ENCODE measurements around the gene ARID3B.
"Not testable (repeated sequence)": the region's sequence is repeated elsewhere in the genome, so short reads cannot be mapped to it uniquely, and the experiment has no call there.

Gene ARID3B

GRCh38 chr15:74568594-74568993, 27.6 kb downstream of the ARID3B start:
- no peak for DNase-seq
- no peak for ATAC-seq

- DNase-seq: no peak
- no peak for ATAC-seq
Measured at GRCh38 chr15:74569731-74570070, 28.7 kb downstream of the ARID3B start.

GRCh38 chr15:74571191-74571590, 30.2 kb downstream of the ARID3B start:
- no peak for DNase-seq
- no peak for ATAC-seq

- DNase-seq: no peak
- peak; percentile 63 for ATAC-seq
Measured at GRCh38 chr15:74573987-74574386, 33.0 kb downstream of the ARID3B start.

GRCh38 chr15:74578496-74578994, 37.5 kb downstream of the ARID3B start:
- ATAC-seq (no peak), DNase-seq (no peak)

- no peak for DNase-seq
- no peak for ATAC-seq
Measured at GRCh38 chr15:74579001-74579400, 38.0 kb downstream of the ARID3B start.

- ATAC-seq: peak; percentile 36
- DNase-seq: no peak
Measured at GRCh38 chr15:74580538-74581350, 39.7 kb downstream of the ARID3B start.

- DNase-seq: no peak
- ATAC-seq: no peak
Measured at GRCh38 chr15:74584204-74584603, 43.2 kb downstream of the ARID3B start.

GRCh38 chr15:74584779-74585178, 43.8 kb downstream of the ARID3B start:
- ATAC-seq (no peak), DNase-seq (no peak)

- ATAC-seq (no peak), DNase-seq (no peak)
Measured at GRCh38 chr15:74585191-74585590, 44.2 kb downstream of the ARID3B start.

- DNase-seq: no peak
- ATAC-seq: no peak
Measured at GRCh38 chr15:74585857-74586256, 44.8 kb downstream of the ARID3B start.

GRCh38 chr15:74589826-74590225, 48.8 kb downstream of the ARID3B start:
- no peak for ATAC-seq
- DNase-seq: no peak

- no peak for ATAC-seq
Measured at GRCh38 chr15:74592222-74592621, 51.2 kb downstream of the ARID3B start.

GRCh38 chr15:74593122-74593521, 52.1 kb downstream of the ARID3B start:
- ATAC-seq (no peak), DNase-seq (no peak)

More at GRCh38 chr15:74592222-74592621, 51.2 kb downstream of the ARID3B start:
- no peak for DNase-seq

GRCh38 chr15:74594455-74594854, 53.4 kb downstream of the ARID3B start:
- DNase-seq (no peak), ATAC-seq (no peak)

- DNase-seq (no peak), ATAC-seq (no peak)
Measured at GRCh38 chr15:74595271-74595670, 54.3 kb downstream of the ARID3B start.

GRCh38 chr15:74596736-74597135, 55.7 kb downstream of the ARID3B start:
- not testable (repeated sequence) for ATAC-seq, DNase-seq

GRCh38 chr15:74597146-74597705, 56.2 kb downstream of the ARID3B start:
- not testable (repeated sequence) for DNase-seq, ATAC-seq

- DNase-seq: peak; percentile 91
- peak; percentile 97 for ATAC-seq
Measured at GRCh38 chr15:74598126-74598842, 57.3 kb downstream of the ARID3B start.

- ATAC-seq (no peak), DNase-seq (no peak)
Measured at GRCh38 chr15:74599156-74599555, 58.1 kb downstream of the ARID3B start.

GRCh38 chr15:74603026-74603788, 62.2 kb downstream of the ARID3B start:
- ATAC-seq (no peak), DNase-seq (no peak)
